ENCODE measurements around the gene ZNF354C.

ZNF354C gene

GRCh38 chr5:179114756-179115155, 54.6 kb downstream of the ZNF354C start:
- no peak for DNase-seq

GRCh38 chr5:179115307-179115706, 55.1 kb downstream of the ZNF354C start:
- DNase-seq = no peak

- no peak for DNase-seq
These were observed 55.8 kb downstream of the ZNF354C start for GRCh38 chr5:179115845-179116524.

- DNase-seq = no peak
These were observed 58.2 kb downstream of the ZNF354C start for GRCh38 chr5:179118338-179118737.

- DNase-seq = no peak
These were observed 58.7 kb downstream of the ZNF354C start for GRCh38 chr5:179118756-179119414.

GRCh38 chr5:179119415-179120170, 59.4 kb downstream of the ZNF354C start:
- DNase-seq = no peak

- no peak for DNase-seq
These were observed 60.3 kb downstream of the ZNF354C start for GRCh38 chr5:179120421-179120861.

- DNase-seq = no peak
These were observed 60.9 kb downstream of the ZNF354C start for GRCh38 chr5:179120951-179121666.

- no peak for DNase-seq
These were observed 61.5 kb downstream of the ZNF354C start for GRCh38 chr5:179121667-179122111.

GRCh38 chr5:179122411-179123108, 62.4 kb downstream of the ZNF354C start:
- no peak for DNase-seq

- DNase-seq = no peak
These were observed 62.9 kb downstream of the ZNF354C start for GRCh38 chr5:179123109-179123426.

GRCh38 chr5:179123491-179124272, 63.5 kb downstream of the ZNF354C start:
- DNase-seq = no peak

GRCh38 chr5:179124273-179124852, 64.2 kb downstream of the ZNF354C start:
- DNase-seq = no peak

GRCh38 chr5:179124853-179125788, 64.9 kb downstream of the ZNF354C start:
- no peak for DNase-seq

- no peak for DNase-seq
These were observed 65.8 kb downstream of the ZNF354C start for GRCh38 chr5:179125789-179126505.

- DNase-seq = no peak
These were observed 66.4 kb downstream of the ZNF354C start for GRCh38 chr5:179126506-179126991.

- no peak for DNase-seq
These were observed 67.2 kb downstream of the ZNF354C start for GRCh38 chr5:179127136-179128040.

- no peak for DNase-seq
These were observed 67.8 kb downstream of the ZNF354C start for GRCh38 chr5:179128041-179128365.
